Central memory CD8-positive, alpha-beta T cell (primary cell): ENCODE measurements around the gene COL19A1.
A peak's percentile ranks its signal among the peaks of the same experiment; 100 is the strongest.
"Not testable (repeated sequence)": the region's sequence is repeated elsewhere in the genome, so short reads cannot be mapped to it uniquely, and the experiment has no call there.

ENCODE experiments used
- ATAC-seq: fragments of 150-1000 bp; cut with Tn5 transposase; replicated peaks from 2 replicates; pipeline ENCODE4 v1.10.0; 2022; ENCODE audit warnings: mild to moderate bottlenecking, moderate FRiP score, moderate number of reproducible peaks; ENCODE audit not compliant: poor library complexity, severe bottlenecking; ENCODE audit errors: extremely low read depth
- DNase-seq, 2 donors: peaks; one replicate each; pipeline ENCODE4 v3.0.0; 2021; ENCODE audit warnings: low spot score in 2 of 2
- H3K27ac Mint-ChIP-seq: one replicate; pipeline ENCODE4 v1.8.0; 2022; ENCODE audit warnings: low read depth, mild to moderate bottlenecking, moderate library complexity, mixed read lengths
- H3K27me3 Mint-ChIP-seq: one replicate; pipeline ENCODE4 v1.8.0; 2022; ENCODE audit warnings: mixed read lengths
- H3K36me3 Mint-ChIP-seq: one replicate; pipeline ENCODE4 v1.8.0; 2022; ENCODE audit warnings: mild to moderate bottlenecking, moderate library complexity, mixed read lengths; ENCODE audit not compliant: insufficient read depth
- H3K4me1 Mint-ChIP-seq: one replicate; pipeline ENCODE4 v1.8.0; 2022; ENCODE audit warnings: mixed read lengths
- H3K4me3 Mint-ChIP-seq: one replicate; pipeline ENCODE4 v1.8.0; 2022; ENCODE audit warnings: mild to moderate bottlenecking, moderate library complexity, mixed read lengths
- H3K9me3 Mint-ChIP-seq: one replicate; pipeline ENCODE4 v1.8.0; 2022; ENCODE audit warnings: mixed read lengths

COL19A1 gene

DNA sequence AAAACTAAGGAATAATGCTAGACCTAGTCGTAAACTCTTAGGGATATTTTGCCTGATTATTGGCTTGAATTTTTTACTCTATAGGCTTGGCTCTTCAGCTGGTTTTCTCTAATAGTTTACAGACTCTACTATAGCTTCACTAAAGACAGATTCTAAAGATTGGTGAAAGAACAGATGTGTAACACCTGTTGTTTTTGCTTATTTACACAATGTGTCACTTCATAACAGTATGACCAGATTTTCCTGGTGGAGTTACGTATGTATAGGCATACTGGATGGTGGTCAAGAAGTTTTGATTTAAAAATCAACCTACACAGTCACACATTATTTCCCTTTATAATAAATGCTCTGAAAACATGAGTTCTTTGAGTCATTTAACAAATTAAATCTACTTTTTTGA lies 4.8 kb downstream of the COL19A1 start:
- Mint-ChIP-seq H3K9me3 (no peaks in the 10 kb centered on the region), H3K4me1 (peaks cover 15% of the 10 kb centered on the region), H3K4me3 (no peak overlapping the region), H3K27ac (no peak overlapping the region), H3K36me3 (peaks cover 3% of the 10 kb centered on the region), H3K27me3 (peaks cover 59% of the 10 kb centered on the region)
- ATAC-seq (no peak), DNase-seq (no peak)

DNA sequence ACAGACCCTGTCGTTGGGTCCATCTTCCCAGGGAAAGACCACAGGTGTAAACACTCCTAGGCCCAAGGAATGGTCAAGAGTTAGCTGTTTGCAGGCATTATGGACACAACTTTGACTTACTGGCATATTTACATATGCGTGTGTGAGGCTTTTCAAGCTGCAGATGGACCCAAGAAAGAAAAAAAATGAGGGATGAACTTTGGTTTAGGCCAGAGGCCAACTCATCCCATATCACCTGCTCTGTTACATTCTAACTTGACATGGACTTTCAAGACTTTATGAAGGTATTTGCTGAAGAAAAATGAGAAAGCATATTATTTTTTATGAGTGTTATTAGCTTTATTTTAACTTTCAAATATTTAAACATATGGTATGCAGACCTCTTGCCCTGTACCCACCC lies 6.9 kb downstream of the COL19A1 start:
- H3K4me3 Mint-ChIP-seq: no peak overlapping the region
- H3K27ac Mint-ChIP-seq: no peak overlapping the region
- no peak for ATAC-seq
- no peaks in the 10 kb centered on the region for H3K4me1 Mint-ChIP-seq
- no peaks in the 10 kb centered on the region for H3K9me3 Mint-ChIP-seq
- H3K27me3 Mint-ChIP-seq: peaks cover 46% of the 10 kb centered on the region
- peaks cover 3% of the 10 kb centered on the region for H3K36me3 Mint-ChIP-seq
- DNase-seq: no peak

DNA sequence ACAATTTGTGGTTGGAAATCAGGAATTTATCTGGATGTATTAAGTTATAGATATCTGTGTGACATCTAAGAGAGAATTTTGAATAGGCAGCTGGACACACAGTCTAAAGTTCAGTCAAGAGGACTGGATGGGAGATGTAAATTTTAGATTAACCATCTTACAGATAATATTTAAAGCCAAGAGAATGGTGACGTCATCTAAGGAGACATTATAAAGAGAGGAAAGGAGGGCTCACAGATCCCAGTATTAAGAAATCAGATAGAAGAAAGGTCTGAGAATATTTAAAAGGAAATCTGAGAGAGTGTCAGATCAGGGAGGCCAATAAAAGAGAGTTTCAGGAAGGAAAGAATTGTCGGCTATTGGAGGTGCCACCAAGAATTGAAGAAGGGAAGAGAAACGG lies 9.4 kb downstream of the COL19A1 start:
- peaks cover 2% of the 10 kb centered on the region for H3K36me3 Mint-ChIP-seq
- H3K27me3 Mint-ChIP-seq: peaks cover 34% of the 10 kb centered on the region
- DNase-seq: no peak
- ATAC-seq: no peak
- H3K27ac Mint-ChIP-seq: no peak overlapping the region
- no peak overlapping the region for H3K4me3 Mint-ChIP-seq
- no peaks in the 10 kb centered on the region for H3K9me3 Mint-ChIP-seq
- no peaks in the 10 kb centered on the region for H3K4me1 Mint-ChIP-seq

DNA sequence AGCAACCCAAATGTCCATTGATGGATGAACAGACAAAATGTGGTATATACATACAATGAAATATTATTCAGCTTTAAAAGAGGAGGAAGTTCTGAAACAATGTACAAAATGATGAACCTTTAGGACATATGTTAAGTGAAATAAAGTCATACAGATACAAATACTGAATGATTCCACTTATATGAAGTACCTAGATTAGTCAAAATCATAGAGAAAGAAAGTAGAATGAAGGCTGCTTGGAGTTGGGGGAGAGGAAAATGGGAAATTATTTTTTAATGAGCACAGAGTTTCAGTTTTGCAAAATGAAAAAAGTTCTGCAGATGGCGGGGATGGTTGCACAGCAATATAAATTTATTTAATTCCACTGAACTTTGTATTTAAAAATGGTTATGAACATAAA lies 12.4 kb downstream of the COL19A1 start:
- no peak for DNase-seq
- H3K9me3 Mint-ChIP-seq: no peaks in the 10 kb centered on the region

GRCh38 chr6:69880601-69881000 lies 14.2 kb downstream of the COL19A1 start:
- Mint-ChIP-seq H3K4me1 (no peaks in the 10 kb centered on the region), H3K27ac (no peak overlapping the region), H3K36me3 (peaks cover 2% of the 10 kb centered on the region), H3K27me3 (peaks cover 48% of the 10 kb centered on the region), H3K9me3 (no peaks in the 10 kb centered on the region), H3K4me3 (no peak overlapping the region)
- DNase-seq (no peak), ATAC-seq (no peak)

More for the DNA sequence above, 12.4 kb downstream of the COL19A1 start:
- H3K27me3 Mint-ChIP-seq: peaks cover 53% of the 10 kb centered on the region
- no peak for ATAC-seq
- H3K4me1 Mint-ChIP-seq: no peaks in the 10 kb centered on the region
- no peak overlapping the region for H3K4me3 Mint-ChIP-seq
- H3K36me3 Mint-ChIP-seq: peaks cover 2% of the 10 kb centered on the region
- H3K27ac Mint-ChIP-seq: no peak overlapping the region

DNA sequence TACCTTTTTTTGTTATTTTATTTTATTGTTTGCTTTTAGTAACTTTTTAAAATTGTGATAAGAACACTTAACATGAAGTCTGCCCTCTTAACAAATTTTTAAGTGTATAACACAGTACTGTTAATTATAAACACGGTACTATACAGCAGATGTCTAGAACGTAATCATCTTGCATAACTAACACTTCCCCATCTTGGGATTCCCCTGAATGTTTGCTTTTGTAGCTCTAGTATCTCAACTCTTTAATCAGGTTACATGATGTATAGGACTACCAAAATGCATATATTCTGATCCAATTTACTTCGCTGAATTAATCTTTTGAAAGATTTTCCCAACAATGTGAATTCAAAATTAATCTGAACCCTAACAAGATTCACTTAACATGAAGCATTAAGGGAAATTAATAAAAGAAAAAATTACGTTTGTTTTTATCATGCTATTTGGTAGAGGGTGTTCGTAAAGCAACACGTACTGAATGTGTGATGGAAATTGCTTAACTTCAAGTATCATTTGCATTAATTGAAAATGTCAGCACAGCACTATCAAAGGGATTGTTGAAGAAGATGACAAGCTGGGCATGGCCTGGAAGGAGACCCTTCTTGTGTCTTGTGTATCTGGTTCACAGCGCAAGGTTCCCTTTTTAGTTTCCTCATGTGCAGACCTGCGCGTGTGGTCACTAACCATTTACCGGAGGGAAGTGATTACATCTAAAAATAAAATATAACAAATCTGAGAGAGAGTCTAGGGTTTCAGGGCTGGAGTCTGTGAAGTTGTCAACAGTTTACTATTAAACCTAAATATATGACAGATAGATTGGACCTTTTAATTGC lies 15.2 kb downstream of the COL19A1 start:
- no peaks in the 10 kb centered on the region for H3K4me1 Mint-ChIP-seq
- no peak overlapping the region for H3K4me3 Mint-ChIP-seq
- H3K27me3 Mint-ChIP-seq: peaks cover 43% of the 10 kb centered on the region
- peaks cover 2% of the 10 kb centered on the region for H3K36me3 Mint-ChIP-seq
- no peak overlapping the region for H3K27ac Mint-ChIP-seq
- ATAC-seq (peak; percentile 46), DNase-seq (no peak)
- no peaks in the 10 kb centered on the region for H3K9me3 Mint-ChIP-seq

GRCh38 chr6:69883551-69883950 lies 17.2 kb downstream of the COL19A1 start:
- Mint-ChIP-seq H3K9me3 (no peaks in the 10 kb centered on the region), H3K27ac (no peak overlapping the region), H3K4me3 (no peak overlapping the region), H3K4me1 (no peaks in the 10 kb centered on the region), H3K27me3 (peaks cover 43% of the 10 kb centered on the region), H3K36me3 (peaks cover 2% of the 10 kb centered on the region)
- ATAC-seq: no peak
- no peak for DNase-seq

- Mint-ChIP-seq H3K27me3 (peaks cover 43% of the 10 kb centered on the region), H3K4me3 (no peak overlapping the region), H3K9me3 (no peaks in the 10 kb centered on the region), H3K27ac (no peak overlapping the region), H3K36me3 (peaks cover 2% of the 10 kb centered on the region), H3K4me1 (no peaks in the 10 kb centered on the region)
- DNase-seq (no peak), ATAC-seq (no peak)
These were observed 17.9 kb downstream of the COL19A1 start for GRCh38 chr6:69884231-69884630.

- no peak overlapping the region for H3K27ac Mint-ChIP-seq
- DNase-seq: no peak
- H3K4me3 Mint-ChIP-seq: no peak overlapping the region
- H3K27me3 Mint-ChIP-seq: peaks cover 23% of the 10 kb centered on the region
- no peaks in the 10 kb centered on the region for H3K4me1 Mint-ChIP-seq
- no peak for ATAC-seq
- H3K36me3 Mint-ChIP-seq: peaks cover 2% of the 10 kb centered on the region
- no peaks in the 10 kb centered on the region for H3K9me3 Mint-ChIP-seq
These were observed 20.7 kb downstream of the COL19A1 start for GRCh38 chr6:69887026-69887425.

DNA sequence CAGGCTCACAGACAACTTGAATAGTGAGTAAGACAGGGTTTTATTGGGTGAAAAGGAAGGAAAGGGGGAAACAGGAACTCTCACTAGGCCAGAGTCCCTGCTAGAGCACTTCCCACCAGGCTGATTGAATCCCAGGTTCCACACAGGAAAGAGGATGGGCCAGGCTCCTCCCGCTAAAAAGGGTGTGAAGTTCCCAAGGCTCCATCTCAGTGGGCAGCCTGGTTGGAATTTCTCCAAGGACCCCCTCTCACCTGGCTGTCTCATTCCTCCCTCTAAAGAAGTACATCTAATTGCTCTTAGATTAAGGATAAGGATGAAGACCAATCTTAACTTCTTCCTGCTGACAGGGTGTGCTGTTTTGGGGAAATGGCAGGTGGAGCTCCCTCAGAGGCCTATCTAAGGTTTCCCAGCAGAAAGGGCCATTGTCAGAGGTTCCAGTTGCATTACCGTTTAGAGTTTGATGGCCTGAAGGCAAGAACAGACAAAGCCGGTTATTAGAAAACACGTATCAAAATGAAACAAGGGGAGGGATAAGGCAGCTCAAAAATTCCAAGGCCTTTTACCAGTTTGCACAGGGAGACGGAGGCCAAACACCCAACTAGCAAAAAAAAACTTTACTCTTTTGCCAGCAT lies 21.5 kb downstream of the COL19A1 start:
- DNase-seq: no peak
- Mint-ChIP-seq H3K27me3 (peaks cover 18% of the 10 kb centered on the region), H3K4me3 (no peak overlapping the region), H3K27ac (no peak overlapping the region), H3K9me3 (no peaks in the 10 kb centered on the region), H3K36me3 (peaks cover 2% of the 10 kb centered on the region), H3K4me1 (no peaks in the 10 kb centered on the region)
- no peak for ATAC-seq

DNA sequence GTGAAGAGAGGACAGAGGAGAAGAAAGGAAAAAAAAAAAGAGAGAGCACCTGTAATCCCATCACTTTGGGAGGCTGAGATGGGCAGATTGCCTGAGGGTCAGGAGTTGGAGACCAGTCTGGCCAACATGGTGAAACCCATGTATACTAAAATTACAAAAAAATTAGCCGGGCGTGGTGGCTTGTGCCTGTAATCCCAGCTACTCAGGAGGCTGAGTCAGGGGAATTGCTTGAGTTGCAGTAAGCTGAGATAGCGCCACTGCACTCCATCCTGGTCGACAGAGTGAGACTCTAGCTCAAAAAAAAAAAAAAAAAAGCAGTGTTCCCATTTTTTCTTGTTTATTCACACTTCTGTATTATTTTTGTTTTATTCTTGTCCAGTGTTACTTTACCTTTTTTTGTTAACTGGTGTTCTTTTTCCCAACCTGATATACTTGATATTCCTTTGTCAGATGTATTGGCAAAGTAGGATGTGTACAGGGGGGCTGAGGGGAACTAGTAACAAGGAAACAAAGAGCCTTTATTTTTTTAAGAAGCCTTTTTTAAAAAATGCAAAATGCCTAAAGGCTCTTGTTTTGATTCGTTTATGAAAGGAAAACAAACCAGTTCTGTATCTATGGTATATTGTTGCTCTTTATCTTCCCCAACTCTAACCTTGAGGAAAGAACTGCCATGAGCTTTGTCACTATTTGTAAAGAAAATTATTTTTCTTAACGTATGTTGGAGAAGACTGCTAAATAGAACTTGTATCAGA lies 22.3 kb downstream of the COL19A1 start:
- ATAC-seq (no peak), DNase-seq (no peak)
- no peaks in the 10 kb centered on the region for H3K9me3 Mint-ChIP-seq
- H3K4me3 Mint-ChIP-seq: no peak overlapping the region
- peaks cover 10% of the 10 kb centered on the region for H3K27me3 Mint-ChIP-seq
- H3K27ac Mint-ChIP-seq: no peak overlapping the region
- H3K4me1 Mint-ChIP-seq: no peaks in the 10 kb centered on the region
- peaks cover 2% of the 10 kb centered on the region for H3K36me3 Mint-ChIP-seq

DNA sequence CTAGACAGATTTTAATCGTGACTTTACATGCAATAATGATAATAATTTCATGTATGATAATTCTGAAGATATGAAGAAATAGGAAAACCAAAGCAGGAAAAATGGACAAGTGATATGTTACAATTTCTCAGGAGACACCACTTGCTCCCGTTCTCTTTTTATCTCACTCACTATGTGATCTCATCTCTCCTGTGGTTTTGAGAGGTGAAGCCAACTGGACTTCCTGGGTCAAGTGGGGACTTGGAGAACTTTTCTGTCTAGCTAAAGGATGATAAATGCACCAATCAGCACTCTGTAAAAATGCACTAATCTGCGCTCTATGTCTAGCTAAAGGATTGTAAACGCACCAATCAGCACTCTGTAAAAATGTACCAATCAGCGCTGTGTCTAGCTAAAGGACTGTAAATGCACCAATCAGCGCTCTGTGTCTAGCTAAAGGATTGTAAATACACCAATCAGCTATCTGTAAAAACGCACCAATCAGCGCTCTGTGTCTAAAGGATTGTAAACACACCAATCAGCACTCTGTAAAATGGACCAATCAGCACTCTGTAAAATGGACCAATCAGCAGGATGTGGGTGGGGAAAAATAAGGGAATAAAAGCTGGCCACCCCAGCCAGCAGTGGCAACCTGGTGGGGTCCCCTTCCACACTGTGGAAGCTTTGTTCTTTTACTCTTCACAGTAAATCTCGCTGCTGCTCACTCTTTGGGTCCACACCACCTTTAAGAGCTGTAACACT lies 23.0 kb downstream of the COL19A1 start:
- not testable (repeated sequence) for H3K4me3 Mint-ChIP-seq, ATAC-seq, H3K4me1 Mint-ChIP-seq, DNase-seq, H3K27me3 Mint-ChIP-seq, H3K27ac Mint-ChIP-seq, H3K36me3 Mint-ChIP-seq, H3K9me3 Mint-ChIP-seq
